ENCODE measurements around the gene CPNE2.

DNA sequence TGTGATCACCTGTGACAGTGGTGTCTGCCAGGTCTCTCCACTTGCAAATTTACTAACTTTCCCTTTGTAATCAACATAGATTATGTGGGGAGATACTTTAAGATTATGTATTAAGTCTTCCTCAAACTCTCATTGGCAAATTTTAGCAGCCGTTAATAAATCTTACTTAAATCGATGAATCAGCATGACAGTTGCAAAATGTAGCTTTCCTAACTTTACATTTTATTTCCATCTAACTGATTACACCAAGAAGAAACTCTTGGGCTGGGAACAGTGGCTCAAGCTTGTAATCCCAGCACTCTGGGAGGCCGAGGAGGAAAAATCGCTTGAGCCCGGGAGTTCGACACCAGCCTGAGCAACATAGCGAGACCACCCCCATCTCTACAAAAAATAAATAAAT is 23.3 kb upstream of the CPNE2 start:
- TF ChIP-seq, protein P1, sequence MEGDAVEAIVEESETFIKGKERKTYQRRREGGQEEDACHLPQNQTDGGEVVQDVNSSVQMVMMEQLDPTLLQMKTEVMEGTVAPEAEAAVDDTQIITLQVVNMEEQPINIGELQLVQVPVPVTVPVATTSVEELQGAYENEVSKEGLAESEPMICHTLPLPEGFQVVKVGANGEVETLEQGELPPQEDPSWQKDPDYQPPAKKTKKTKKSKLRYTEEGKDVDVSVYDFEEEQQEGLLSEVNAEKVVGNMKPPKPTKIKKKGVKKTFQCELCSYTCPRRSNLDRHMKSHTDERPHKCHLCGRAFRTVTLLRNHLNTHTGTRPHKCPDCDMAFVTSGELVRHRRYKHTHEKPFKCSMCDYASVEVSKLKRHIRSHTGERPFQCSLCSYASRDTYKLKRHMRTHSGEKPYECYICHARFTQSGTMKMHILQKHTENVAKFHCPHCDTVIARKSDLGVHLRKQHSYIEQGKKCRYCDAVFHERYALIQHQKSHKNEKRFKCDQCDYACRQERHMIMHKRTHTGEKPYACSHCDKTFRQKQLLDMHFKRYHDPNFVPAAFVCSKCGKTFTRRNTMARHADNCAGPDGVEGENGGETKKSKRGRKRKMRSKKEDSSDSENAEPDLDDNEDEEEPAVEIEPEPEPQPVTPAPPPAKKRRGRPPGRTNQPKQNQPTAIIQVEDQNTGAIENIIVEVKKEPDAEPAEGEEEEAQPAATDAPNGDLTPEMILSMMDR (IDR thresholded peaks at IDR 0.05) = no peak
- TF ChIP-seq POLR2A (IDR thresholded peaks at IDR 0.05) = no peak

All from testis (tissue), 2 donors.